SK-N-MC (cell line): ENCODE data around the gene CDH19.
"Not testable (repeated sequence)": the region's sequence is repeated elsewhere in the genome, so short reads cannot be mapped to it uniquely, and the experiment has no call there.

ENCODE experiments used
- DNase-seq: peaks from one replicate; pipeline ENCODE4 v3.0.0-alpha.2; 2011; ENCODE audit warnings: low read depth, low spot score
- H3K27ac ChIP-seq: fragments of 200-600 bp; sonication (generic); 2 replicates; pipeline ENCODE4 v1.5.1; 2016; ENCODE audit warnings: mixed run types
- H3K36me3 ChIP-seq: fragments of 200-600 bp; sonication (generic); 2 replicates; pipeline ENCODE4 v1.6.1; 2017; ENCODE audit warnings: antibody characterized with exemption, low read length, mixed read lengths; ENCODE audit not compliant: insufficient read depth
- H3K4me3 ChIP-seq: fragments of 200-600 bp; sonication (generic); 2 replicates; pipeline ENCODE4 v1.5.1; 2016
- H3K9ac ChIP-seq: fragments of 200-600 bp; sonication (generic); 2 replicates; pipeline ENCODE4 v1.8.0; 2017; ENCODE audit warnings: mixed run types, mixed read lengths; ENCODE audit not compliant: insufficient read length
- H3K9me3 ChIP-seq: fragments of 200-600 bp; sonication (generic); 2 replicates; pipeline ENCODE4 v1.6.1; 2017; ENCODE audit warnings: low read depth, mild to moderate bottlenecking, antibody characterized with exemption, low read length, moderate library complexity, mixed read lengths
- EZH2 ChIP-seq: fragments of 200-600 bp; sonication (generic); IDR thresholded peaks from one replicate; pipeline ENCODE4 v1.6.1; 2017; ENCODE audit warnings: antibody characterized with exemption
- FOXP2 ChIP-seq: optimal IDR thresholded peaks from 2 replicates; pipeline ENCODE3; 2011; ENCODE audit warnings: mild to moderate bottlenecking, moderate library complexity; ENCODE audit not compliant: insufficient read depth; ENCODE audit errors: extremely low read length, control extremely low read depth
- POLR2AphosphoS5 ChIP-seq: IDR thresholded peaks from 2 replicates; pipeline ENCODE4 v1.6.1; 2012; ENCODE audit warnings: mild to moderate bottlenecking, low read depth, low read length, borderline replicate concordance

CDH19 gene

DNA sequence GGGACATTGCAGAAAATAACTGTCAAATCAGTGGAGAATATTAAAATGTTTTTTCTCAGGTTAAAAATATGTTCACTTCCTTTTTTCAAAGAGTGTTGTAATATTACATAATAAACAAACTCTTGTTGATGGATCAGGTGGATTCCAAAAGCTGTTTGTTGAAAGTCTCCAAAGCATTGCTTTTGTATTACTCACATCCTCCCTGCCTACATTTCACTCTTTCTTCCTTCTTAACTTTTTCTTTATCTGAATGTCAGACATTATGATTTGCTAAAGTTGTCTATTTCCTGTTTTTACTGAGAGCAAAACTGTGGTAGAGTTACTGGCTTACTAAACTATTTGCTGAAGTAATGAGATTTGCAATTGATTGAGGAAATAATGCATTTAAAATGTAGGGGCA is 92.1 kb downstream of the CDH19 start:
- no peak for TF ChIP-seq POLR2AphosphoS5
- no peak for TF ChIP-seq FOXP2
- no peak for TF ChIP-seq EZH2
- Histone ChIP-seq H3K36me3 (no peaks in the 10 kb centered on the region), H3K9me3 (no peaks in the 10 kb centered on the region), H3K4me3 (no peak overlapping the region), H3K9ac (no peak overlapping the region), H3K27ac (peak overlapping the region; percentile 55; the same call in 1 of the 2 replicates)
- peak; percentile 39 for DNase-seq

- H3K36me3 ChIP-seq = no peaks in the 10 kb centered on the region
- H3K4me3 ChIP-seq = no peak overlapping the region
- peak overlapping the region; percentile 55; the same call in 1 of the 2 replicates for H3K27ac ChIP-seq
- DNase-seq = no peak
- no peak overlapping the region for H3K9ac ChIP-seq
- H3K9me3 ChIP-seq = no peaks in the 10 kb centered on the region
- no peak for TF ChIP-seq FOXP2
- TF ChIP-seq POLR2AphosphoS5 = no peak
- no peak for TF ChIP-seq EZH2
Observed at GRCh38 chr18:66511289-66511688, 92.6 kb downstream of the CDH19 start.

- DNase-seq = no peak
- no peak overlapping the region for H3K9ac ChIP-seq
- no peak overlapping the region for H3K27ac ChIP-seq
Observed at GRCh38 chr18:66510357-66511045, 93.4 kb downstream of the CDH19 start.

GRCh38 chr18:66508937-66509336 is 95.0 kb downstream of the CDH19 start:
- no peak for DNase-seq
- no peak overlapping the region for H3K9ac ChIP-seq
- no peak overlapping the region for H3K27ac ChIP-seq
- H3K4me3 ChIP-seq = no peak overlapping the region
- TF ChIP-seq FOXP2 (no peak), POLR2AphosphoS5 (no peak), EZH2 (no peak)
- no peaks in the 10 kb centered on the region for H3K9me3 ChIP-seq
- no peaks in the 10 kb centered on the region for H3K36me3 ChIP-seq

More at GRCh38 chr18:66510357-66511045, 93.4 kb downstream of the CDH19 start:
- Histone ChIP-seq H3K36me3 (no peaks in the 10 kb centered on the region), H3K9me3 (no peaks in the 10 kb centered on the region), H3K4me3 (no peak overlapping the region)
- no peak for TF ChIP-seq FOXP2
- TF ChIP-seq EZH2 = no peak
- no peak for TF ChIP-seq POLR2AphosphoS5

GRCh38 chr18:66506178-66506577 is 97.7 kb downstream of the CDH19 start:
- DNase-seq = no peak

DNA sequence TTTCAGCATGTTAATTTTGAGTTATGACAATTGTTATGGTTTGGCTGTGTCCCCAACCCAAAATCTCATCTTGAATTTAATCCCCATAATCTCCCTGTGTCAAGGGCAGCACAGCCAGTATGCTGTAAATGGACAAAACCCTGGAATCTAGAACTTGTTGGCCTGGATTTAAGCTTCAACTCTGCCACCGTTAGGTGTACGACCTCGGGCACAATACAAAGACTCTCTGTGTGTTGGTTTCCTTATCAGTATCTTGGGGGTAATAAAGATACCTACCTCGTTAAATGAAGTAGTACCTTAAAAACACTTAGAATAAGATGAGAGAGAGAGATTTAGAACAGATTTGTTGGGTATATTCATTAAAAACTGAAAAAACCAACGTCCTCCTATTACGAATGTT is 106.5 kb downstream of the CDH19 start:
- TF ChIP-seq EZH2 (no peak), POLR2AphosphoS5 (no peak), FOXP2 (no peak)
- Histone ChIP-seq H3K9ac (no peak overlapping the region), H3K4me3 (no peak overlapping the region), H3K9me3 (no peaks in the 10 kb centered on the region), H3K36me3 (no peaks in the 10 kb centered on the region), H3K27ac (no peak overlapping the region)
- no peak for DNase-seq

More at GRCh38 chr18:66506178-66506577, 97.7 kb downstream of the CDH19 start:
- Histone ChIP-seq H3K4me3 (no peak overlapping the region), H3K9ac (no peak overlapping the region), H3K36me3 (no peaks in the 10 kb centered on the region), H3K27ac (no peak overlapping the region), H3K9me3 (no peaks in the 10 kb centered on the region)
- no peak for TF ChIP-seq EZH2
- no peak for TF ChIP-seq POLR2AphosphoS5

GRCh38 chr18:66495844-66496243 is 108.0 kb downstream of the CDH19 start:
- H3K4me3 ChIP-seq = no peak overlapping the region
- no peak for TF ChIP-seq EZH2
- no peak for TF ChIP-seq POLR2AphosphoS5
- TF ChIP-seq FOXP2 = no peak
- DNase-seq = no peak

GRCh38 chr18:66473882-66474281 is 130.0 kb downstream of the CDH19 start:
- Histone ChIP-seq H3K27ac (no peak overlapping the region), H3K36me3 (no peaks in the 10 kb centered on the region), H3K4me3 (no peak overlapping the region), H3K9ac (no peak overlapping the region), H3K9me3 (no peaks in the 10 kb centered on the region)
- no peak for DNase-seq
- TF ChIP-seq FOXP2 = no peak
- no peak for TF ChIP-seq EZH2
- no peak for TF ChIP-seq POLR2AphosphoS5

More at GRCh38 chr18:66495844-66496243, 108.0 kb downstream of the CDH19 start:
- H3K9me3 ChIP-seq = no peaks in the 10 kb centered on the region
- no peak overlapping the region for H3K9ac ChIP-seq
- H3K27ac ChIP-seq = no peak overlapping the region
- H3K36me3 ChIP-seq = no peaks in the 10 kb centered on the region

GRCh38 chr18:66466184-66466583 is 137.7 kb downstream of the CDH19 start:
- not testable (repeated sequence) for H3K36me3 ChIP-seq, H3K9me3 ChIP-seq, DNase-seq, H3K27ac ChIP-seq, H3K9ac ChIP-seq, H3K4me3 ChIP-seq
